HepG2 (cell line): ENCODE measurements around the gene ZNF230.

Experiments used
- EZH2 ChIP-seq: conservative IDR thresholded peaks from 2 replicates; pipeline ENCODE4 v1.6.1; 2012; ENCODE audit warnings: mild to moderate bottlenecking, low read depth, low read length, moderate library complexity
- FOXP1 ChIP-seq, 2 experiments: fragments of 450-650 bp in 1 of 2; IDR thresholded peaks; 2 replicates each; pipeline ENCODE4 v1.6.1; 2017 to 2018; ENCODE audit warnings: antibody characterized with exemption in 1 of 2
- KLF16 ChIP-seq, 2 experiments: sonication (generic) in 1 of 2; formaldehyde crosslinking in 1 of 2; IDR thresholded peaks; 2 replicates each; pipeline versions ENCODE4 v1.6.1 to v1.8.0; 2016 to 2023; ENCODE audit warnings: missing genetic modification reagents in 2 of 2, missing compliant biosample characterization in 1 of 2
- MEIS2 ChIP-seq: sonication (generic); formaldehyde crosslinking; IDR thresholded peaks from 2 replicates; pipeline ENCODE4 v1.9.0; 2021; ENCODE audit warnings: mild to moderate bottlenecking, missing genetic modification reagents
- MZF1 ChIP-seq: sonication (generic); formaldehyde crosslinking; IDR thresholded peaks from 2 replicates; pipeline ENCODE4 v1.8.1; 2023; ENCODE audit warnings: mild to moderate bottlenecking, missing genetic modification reagents, borderline replicate concordance
- NR2C2 ChIP-seq: sonication (generic); formaldehyde crosslinking; IDR thresholded peaks from 2 replicates; pipeline ENCODE4 v1.4.0; 2020; ENCODE audit warnings: missing genetic modification reagents, mild to moderate bottlenecking, moderate library complexity, borderline replicate concordance
- ONECUT2 ChIP-seq: sonication (generic); formaldehyde crosslinking; IDR thresholded peaks from 2 replicates; pipeline ENCODE4 v1.4.0; 2020; ENCODE audit warnings: missing genetic modification reagents
- RAD21 ChIP-seq: fragments of 450-650 bp; formaldehyde crosslinking; IDR thresholded peaks from 2 replicates; pipeline ENCODE4 v1.5.0; 2020; ENCODE audit warnings: mild to moderate bottlenecking
- REST ChIP-seq, 2 experiments: IDR thresholded peaks; 2 replicates each; pipeline ENCODE4 v1.6.1; 2011 to 2012; ENCODE audit warnings: low read length in 2 of 2, borderline replicate concordance in 1 of 2, low read depth in 1 of 2, mild to moderate bottlenecking in 1 of 2, moderate library complexity in 1 of 2
- SRF ChIP-seq: IDR thresholded peaks from 2 replicates; pipeline ENCODE4 v1.6.1; 2011; ENCODE audit warnings: mild to moderate bottlenecking, low read depth, low read length, moderate library complexity
- ZNF225 ChIP-seq: sonication (generic); formaldehyde crosslinking; IDR thresholded peaks from 2 replicates; pipeline ENCODE4 v1.4.0; 2020; ENCODE audit warnings: mild to moderate bottlenecking, missing genetic modification reagents
- ZNF44 ChIP-seq: sonication (generic); formaldehyde crosslinking; IDR thresholded peaks from 2 replicates; pipeline ENCODE4 v1.5.1; 2020; ENCODE audit warnings: mild to moderate bottlenecking, missing genetic modification reagents
- ZZZ3 ChIP-seq: sonication (generic); formaldehyde crosslinking; IDR thresholded peaks from 2 replicates; pipeline ENCODE4 v1.4.0; 2020; ENCODE audit warnings: missing genetic modification reagents, mild to moderate bottlenecking, borderline replicate concordance

GRCh38 chr19:44059229-44059628, 56.5 kb downstream of the ZNF230 start:
- TF ChIP-seq ZNF225 (no peak), NR2C2 (CRISPR knock-in tag) (no peak), ONECUT2 (CRISPR knock-in tag) (no peak), MZF1 (CRISPR knock-in tag) (no peak), SRF (no peak), EZH2 (no peak), ZNF44 (CRISPR knock-in tag) (no peak), KLF16 (CRISPR knock-in tag; IDR thresholded peaks at IDR 0.05) (no peak), FOXP1 (IDR thresholded peaks at IDR 0.05) (no peak), FOXP1 (CRISPR knock-in tag; IDR thresholded peaks at IDR 0.05) (no peak), MEIS2 (CRISPR knock-in tag) (no peak), ZZZ3 (CRISPR knock-in tag) (no peak), RAD21 (CRISPR knock-in tag) (no peak), REST (IDR thresholded peaks at IDR 0.05; ENCODE audit: borderline replicate concordance in 1 of 2, low read depth in 1 of 2, low read length in 2 of 2) (no peak)
